GF-D8 (cell line): ENCODE measurements around the gene RBM45.

ENCODE experiments used
- DNase-seq: peaks from one replicate; lab custom pipeline; 2025; lab: John Stamatoyannopoulos, UW

The RBM45 gene

DNA sequence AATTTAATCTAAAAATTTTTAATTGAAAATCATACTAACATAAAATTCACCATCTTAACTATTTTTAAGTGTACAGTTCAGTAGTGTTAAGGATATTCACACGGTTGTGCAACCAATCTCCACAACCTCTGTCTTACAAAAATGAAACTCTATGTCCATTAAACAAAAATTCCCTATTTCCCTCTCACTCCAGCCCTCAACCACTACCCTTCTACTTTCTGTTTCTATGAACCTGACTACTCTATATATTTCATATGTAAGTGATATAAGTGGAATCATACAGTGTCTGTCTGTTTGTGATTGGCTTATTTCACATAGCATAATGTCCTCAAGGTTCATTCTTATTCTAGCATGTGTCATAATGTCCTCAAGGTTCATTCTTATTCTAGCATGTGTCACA lies 47.7 kb downstream of the RBM45 start:
- no peak for DNase-seq

DNA sequence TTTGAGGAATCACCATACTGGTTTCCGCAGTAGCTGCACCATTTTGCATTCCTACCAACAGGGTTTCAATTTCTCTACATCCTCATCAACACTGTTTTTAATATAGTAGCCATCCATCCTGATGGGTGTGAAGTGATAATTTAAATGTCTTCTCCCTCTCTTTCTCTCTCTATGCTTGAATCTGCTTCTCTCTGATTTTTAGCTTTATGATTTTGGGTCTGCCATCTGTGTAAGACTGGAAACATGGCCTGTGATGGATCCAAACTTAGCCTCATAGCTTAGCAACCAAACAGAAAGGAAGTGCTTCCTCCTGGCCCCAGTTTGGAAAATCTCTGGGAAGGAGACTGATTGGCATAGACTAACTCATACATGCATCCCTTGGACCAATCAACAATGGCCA lies 48.4 kb downstream of the RBM45 start:
- DNase-seq, result no peak

DNA sequence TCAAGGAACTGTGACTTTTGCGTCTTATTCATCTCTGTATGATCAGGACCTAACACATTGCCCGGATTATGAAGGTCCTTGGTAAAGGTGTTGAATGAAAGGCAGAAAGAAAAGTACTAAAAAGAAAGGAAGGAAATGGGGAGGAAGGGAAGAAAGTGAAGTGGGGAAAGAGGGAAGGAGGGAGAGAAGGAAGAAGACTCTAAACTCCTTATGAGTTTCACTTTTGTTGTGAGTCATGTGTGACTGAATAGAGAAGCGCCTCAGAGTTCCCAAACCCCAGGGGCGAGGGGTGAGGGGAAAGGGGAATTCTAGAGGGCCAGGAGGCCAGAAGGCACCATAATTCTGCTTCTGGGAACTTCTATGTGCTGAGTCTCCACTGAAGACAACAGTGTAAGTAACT lies 51.2 kb downstream of the RBM45 start:
- DNase-seq, result no peak

DNA sequence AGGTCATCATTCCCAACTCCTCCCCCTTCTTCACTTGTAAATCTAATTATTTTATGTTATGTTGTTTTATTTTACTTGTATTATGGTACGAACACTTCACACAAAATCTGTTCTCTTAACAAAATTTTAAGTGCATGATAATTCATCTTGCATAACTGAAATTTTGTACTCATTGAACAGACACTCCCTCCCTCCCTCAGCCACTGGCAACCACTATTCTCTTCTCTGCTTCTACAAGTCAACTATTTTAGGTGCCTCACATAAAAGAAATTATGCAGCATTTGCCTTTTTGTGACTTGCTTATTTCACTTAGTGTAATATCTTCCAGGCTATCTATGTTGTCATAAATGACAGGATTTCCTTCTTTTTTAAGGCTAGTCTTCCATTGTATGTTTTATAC lies 51.7 kb downstream of the RBM45 start:
- no peak for DNase-seq

DNA sequence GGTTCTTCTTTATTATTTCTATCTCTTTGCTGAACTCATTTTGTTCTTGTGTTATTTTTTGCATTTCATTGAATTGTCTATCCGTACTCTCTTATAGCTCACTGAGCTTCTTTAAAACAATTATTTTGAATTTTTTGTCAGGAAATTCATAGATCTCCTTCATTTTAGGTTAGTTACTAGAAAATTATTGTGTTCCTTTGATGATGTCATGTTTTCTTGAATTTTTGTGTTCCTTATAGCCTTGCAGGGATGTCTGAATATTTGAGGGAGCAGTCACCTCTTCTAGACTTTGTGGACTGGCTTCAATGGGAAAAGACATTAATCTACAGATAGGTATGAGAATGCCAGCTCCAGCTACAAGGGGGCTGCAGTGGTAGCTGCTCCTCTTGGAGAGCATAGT lies 61.4 kb downstream of the RBM45 start:
- no peak for DNase-seq

DNA sequence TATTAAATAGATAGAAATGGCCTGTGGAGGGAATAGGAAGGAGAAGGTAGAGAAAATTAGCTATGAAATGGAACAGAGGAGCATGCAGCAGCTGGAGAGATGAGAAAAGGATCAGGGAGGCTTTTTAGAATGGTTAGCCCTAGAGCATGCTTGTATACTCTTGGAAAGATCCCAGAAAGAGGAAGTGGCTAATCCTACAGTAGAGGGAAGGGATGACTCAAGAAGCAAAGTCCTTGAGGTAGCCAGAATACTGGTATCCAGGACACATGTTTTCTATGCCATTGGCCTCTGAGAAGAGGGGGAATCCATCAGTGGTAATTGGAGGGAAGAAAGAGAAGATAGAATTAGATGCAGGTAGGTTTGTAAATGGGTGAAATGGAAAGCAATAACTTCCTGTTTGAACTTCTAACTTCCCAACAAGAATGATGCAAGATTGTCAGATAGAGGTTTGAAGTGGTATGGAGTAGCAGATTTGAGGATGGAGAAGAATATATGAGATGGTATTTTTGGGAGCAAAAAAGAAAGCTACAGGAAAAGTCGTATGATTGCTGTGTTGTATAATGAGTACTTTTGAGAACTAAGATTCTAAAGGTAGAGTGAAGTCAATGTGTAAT lies 64.9 kb downstream of the RBM45 start:
- no peak for DNase-seq
